OCI-LY1 (cell line): ENCODE results near the gene TBX5.

Experiments used
- H2AFZ ChIP-seq: fragments of 200-600 bp; sonication (generic), shearing (Covaris generic); 2 replicates; pipeline ENCODE4 v1.6.0; 2014; ENCODE audit warnings: antibody characterized with exemption, mild to moderate bottlenecking, low read length
- H3F3A ChIP-seq: fragments of 200-600 bp; sonication (generic), shearing (Covaris generic); 2 replicates; pipeline ENCODE4 v1.6.0; 2014; ENCODE audit warnings: mild to moderate bottlenecking, antibody characterized with exemption, low read length, moderate library complexity; ENCODE audit not compliant: insufficient read depth
- H3K27ac ChIP-seq: fragments of 200-600 bp; sonication (generic); 2 replicates; pipeline ENCODE4 v1.5.1; 2014; ENCODE audit warnings: low read length, mixed run types, mild to moderate bottlenecking, low read depth; ENCODE audit not compliant: poor library complexity, severe bottlenecking
- H3K27me3 ChIP-seq: fragments of 200-600 bp; sonication (generic); 2 replicates; pipeline ENCODE4 v1.6.0; 2014; ENCODE audit warnings: antibody characterized with exemption, mild to moderate bottlenecking, low read length, moderate library complexity; ENCODE audit not compliant: insufficient read depth
- H3K36me3 ChIP-seq: fragments of 200-600 bp; sonication (generic); 2 replicates; pipeline ENCODE4 v1.6.1; 2014; ENCODE audit warnings: mild to moderate bottlenecking, antibody characterized with exemption, low read length, moderate library complexity, mixed read lengths; ENCODE audit not compliant: insufficient read depth
- H3K4me1 ChIP-seq: fragments of 200-600 bp; sonication (generic); 2 replicates; pipeline ENCODE4 v1.5.1; 2014; ENCODE audit warnings: mild to moderate bottlenecking, low read length, moderate library complexity; ENCODE audit not compliant: insufficient read depth, severe bottlenecking
- H3K4me2 ChIP-seq: fragments of 200-600 bp; sonication (generic), shearing (Covaris generic); 2 replicates; pipeline ENCODE4 v1.6.1; 2014; ENCODE audit warnings: low read length
- H3K4me3 ChIP-seq: fragments of 200-600 bp; sonication (generic); 2 replicates; pipeline ENCODE4 v1.5.1; 2014; ENCODE audit warnings: low read length, low read depth, mild to moderate bottlenecking, mixed read lengths; ENCODE audit not compliant: poor library complexity, severe bottlenecking
- H3K79me2 ChIP-seq: fragments of 200-600 bp; shearing (Covaris generic); 2 replicates; pipeline ENCODE4 v1.6.1; 2016; ENCODE audit warnings: mixed run types, low read length, mixed read lengths; ENCODE audit not compliant: insufficient read depth
- H3K9ac ChIP-seq: fragments of 200-600 bp; sonication (generic), shearing (Covaris generic); 2 replicates; pipeline ENCODE4 v1.6.1; 2014; ENCODE audit warnings: mild to moderate bottlenecking, low read length, mixed read lengths
- H3K9me2 ChIP-seq: fragments of 200-600 bp; sonication (generic), shearing (Covaris generic); 2 replicates; pipeline ENCODE4 v1.6.1; 2014; ENCODE audit warnings: low read depth, mild to moderate bottlenecking, low read length, mixed read lengths
- H3K9me3 ChIP-seq: fragments of 200-600 bp; shearing (Covaris generic); 2 replicates; pipeline ENCODE4 v1.6.1; 2014; ENCODE audit warnings: low read length, mixed read lengths
- H4K20me1 ChIP-seq: fragments of 200-600 bp; sonication (generic), shearing (Covaris generic); 2 replicates; pipeline ENCODE4 v1.6.0; 2016; ENCODE audit warnings: mild to moderate bottlenecking, low read length; ENCODE audit not compliant: insufficient read depth
- EZH2 ChIP-seq: fragments of 200-600 bp; sonication (generic), shearing (Covaris generic); IDR thresholded peaks from 2 replicates; pipeline ENCODE4 v1.8.0; 2017; ENCODE audit warnings: borderline replicate concordance, mixed run types, mild to moderate bottlenecking, antibody characterized with exemption, low read length, moderate library complexity, mixed read lengths
- TF ChIP-seq, protein P1 (sequence below): fragments of 200-600 bp; sonication (generic), shearing (Covaris generic); IDR thresholded peaks from 2 replicates; pipeline ENCODE4 v1.5.1; 2017; ENCODE audit warnings: mild to moderate bottlenecking, antibody characterized with exemption, low read length, moderate library complexity, mixed read lengths

The TBX5 gene

DNA sequence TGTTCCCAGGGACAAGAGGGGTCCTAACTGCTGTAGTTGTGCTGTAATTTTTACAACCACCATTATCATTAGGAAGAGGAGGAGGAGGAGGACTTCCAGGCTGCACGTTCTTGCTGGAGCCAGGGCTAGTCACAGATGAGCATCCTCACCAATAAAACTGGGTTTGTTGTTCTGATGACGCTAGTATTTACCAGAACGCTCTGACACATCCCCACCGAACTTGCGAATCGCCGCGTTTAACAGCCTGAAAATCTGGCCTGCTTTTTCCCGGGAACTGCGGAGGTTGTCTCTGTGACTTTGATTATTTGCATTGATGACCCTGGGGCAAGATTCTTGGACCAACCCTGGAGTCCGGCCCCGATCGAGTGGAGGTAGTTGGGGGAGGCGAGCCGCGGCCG is 10.2 kb downstream of the TBX5 start:
- no peaks in the 10 kb centered on the region for H3K9me3 ChIP-seq
- H3K27ac ChIP-seq = no peak overlapping the region
- H3K4me3 ChIP-seq = no peak overlapping the region
- H3K9me2 ChIP-seq = no peaks in the 10 kb centered on the region
- H2AFZ ChIP-seq = no peak overlapping the region
- no peaks in the 10 kb centered on the region for H4K20me1 ChIP-seq
- no peak overlapping the region for H3K4me2 ChIP-seq
- no peak for TF ChIP-seq EZH2
- TF ChIP-seq, protein P1, sequence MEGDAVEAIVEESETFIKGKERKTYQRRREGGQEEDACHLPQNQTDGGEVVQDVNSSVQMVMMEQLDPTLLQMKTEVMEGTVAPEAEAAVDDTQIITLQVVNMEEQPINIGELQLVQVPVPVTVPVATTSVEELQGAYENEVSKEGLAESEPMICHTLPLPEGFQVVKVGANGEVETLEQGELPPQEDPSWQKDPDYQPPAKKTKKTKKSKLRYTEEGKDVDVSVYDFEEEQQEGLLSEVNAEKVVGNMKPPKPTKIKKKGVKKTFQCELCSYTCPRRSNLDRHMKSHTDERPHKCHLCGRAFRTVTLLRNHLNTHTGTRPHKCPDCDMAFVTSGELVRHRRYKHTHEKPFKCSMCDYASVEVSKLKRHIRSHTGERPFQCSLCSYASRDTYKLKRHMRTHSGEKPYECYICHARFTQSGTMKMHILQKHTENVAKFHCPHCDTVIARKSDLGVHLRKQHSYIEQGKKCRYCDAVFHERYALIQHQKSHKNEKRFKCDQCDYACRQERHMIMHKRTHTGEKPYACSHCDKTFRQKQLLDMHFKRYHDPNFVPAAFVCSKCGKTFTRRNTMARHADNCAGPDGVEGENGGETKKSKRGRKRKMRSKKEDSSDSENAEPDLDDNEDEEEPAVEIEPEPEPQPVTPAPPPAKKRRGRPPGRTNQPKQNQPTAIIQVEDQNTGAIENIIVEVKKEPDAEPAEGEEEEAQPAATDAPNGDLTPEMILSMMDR = no peak
- no peaks in the 10 kb centered on the region for H3K79me2 ChIP-seq
- no peaks in the 10 kb centered on the region; the same call in 1 of the 2 replicates for H3K27me3 ChIP-seq
- H3K9ac ChIP-seq = no peak overlapping the region
- H3F3A ChIP-seq = no peaks in the 10 kb centered on the region
- H3K4me1 ChIP-seq = no peaks in the 10 kb centered on the region
- no peaks in the 10 kb centered on the region for H3K36me3 ChIP-seq

- H3K9me2 ChIP-seq = no peaks in the 10 kb centered on the region
- no peaks in the 10 kb centered on the region for H3K79me2 ChIP-seq
- H3K4me1 ChIP-seq = no peaks in the 10 kb centered on the region
- H3K36me3 ChIP-seq = no peaks in the 10 kb centered on the region
- H3K9ac ChIP-seq = no peak overlapping the region
- H3F3A ChIP-seq = no peaks in the 10 kb centered on the region
- H2AFZ ChIP-seq = no peak overlapping the region
- TF ChIP-seq, protein P1 = no peak
- no peak for TF ChIP-seq EZH2
- no peak overlapping the region for H3K4me2 ChIP-seq
- H3K27ac ChIP-seq = no peak overlapping the region
- H3K4me3 ChIP-seq = no peak overlapping the region
- H3K27me3 ChIP-seq = no peaks in the 10 kb centered on the region; the same call in 1 of the 2 replicates
- no peaks in the 10 kb centered on the region for H3K9me3 ChIP-seq
- no peaks in the 10 kb centered on the region for H4K20me1 ChIP-seq
Measured at GRCh38 chr12:114395233-114395632, 10.7 kb downstream of the TBX5 start.

GRCh38 chr12:114393569-114393968 is 12.4 kb downstream of the TBX5 start:
- Histone ChIP-seq H3K4me3 (no peak overlapping the region), H3K9me3 (no peaks in the 10 kb centered on the region), H3K27me3 (no peaks in the 10 kb centered on the region; the same call in 1 of the 2 replicates), H2AFZ (no peak overlapping the region), H3K79me2 (no peaks in the 10 kb centered on the region), H3K4me1 (no peaks in the 10 kb centered on the region), H3K36me3 (no peaks in the 10 kb centered on the region), H3K4me2 (no peak overlapping the region), H3K27ac (no peak overlapping the region), H3F3A (no peaks in the 10 kb centered on the region), H4K20me1 (no peaks in the 10 kb centered on the region), H3K9me2 (no peaks in the 10 kb centered on the region), H3K9ac (no peak overlapping the region)
- no peak for TF ChIP-seq EZH2

DNA sequence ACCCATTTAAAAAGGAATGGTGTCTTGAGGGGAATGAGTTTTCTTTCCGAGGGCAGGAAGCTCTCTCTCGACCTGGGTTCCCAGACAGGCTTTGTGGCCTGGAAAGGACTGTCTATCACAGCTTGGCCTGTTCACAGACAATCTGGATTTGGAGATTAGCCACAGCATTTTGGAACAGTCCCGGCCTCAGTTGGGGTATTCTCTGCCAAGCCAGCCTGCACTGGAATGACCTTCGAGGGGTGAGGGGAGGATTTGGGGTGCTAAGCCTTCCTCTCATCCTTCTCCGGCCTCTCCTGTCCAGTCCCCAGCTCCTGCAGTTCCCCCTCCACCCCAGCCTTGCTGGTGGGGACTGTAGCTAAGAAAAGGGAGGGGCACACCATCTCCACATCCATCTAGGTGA is 13.0 kb downstream of the TBX5 start:
- H2AFZ ChIP-seq = no peak overlapping the region
- no peaks in the 10 kb centered on the region for H3F3A ChIP-seq
- no peaks in the 10 kb centered on the region for H3K9me3 ChIP-seq
- H3K27me3 ChIP-seq = no peaks in the 10 kb centered on the region
- no peak overlapping the region for H3K4me2 ChIP-seq
- H3K9ac ChIP-seq = no peak overlapping the region
- no peaks in the 10 kb centered on the region for H3K4me1 ChIP-seq
- TF ChIP-seq, protein P1 = no peak
- no peak for TF ChIP-seq EZH2
- H3K27ac ChIP-seq = no peak overlapping the region
- H3K4me3 ChIP-seq = no peak overlapping the region
- no peaks in the 10 kb centered on the region for H3K79me2 ChIP-seq
- H4K20me1 ChIP-seq = no peaks in the 10 kb centered on the region
- H3K36me3 ChIP-seq = no peaks in the 10 kb centered on the region
- H3K9me2 ChIP-seq = no peaks in the 10 kb centered on the region
